HG03354 (cell line): ENCODE results near the gene DCDC2C.
"Not testable (repeated sequence)": the region's sequence is repeated elsewhere in the genome, so short reads cannot be mapped to it uniquely, and the experiment has no call there.

ENCODE experiments used
- ATAC-seq: cut with Tn5 transposase; IDR thresholded peaks from one replicate; pipeline ENCODE4 v1.9.1; 2021; ENCODE audit warnings: mild to moderate bottlenecking; ENCODE audit not compliant: unreplicated experiment, poor library complexity, severe bottlenecking

Gene DCDC2C

DNA sequence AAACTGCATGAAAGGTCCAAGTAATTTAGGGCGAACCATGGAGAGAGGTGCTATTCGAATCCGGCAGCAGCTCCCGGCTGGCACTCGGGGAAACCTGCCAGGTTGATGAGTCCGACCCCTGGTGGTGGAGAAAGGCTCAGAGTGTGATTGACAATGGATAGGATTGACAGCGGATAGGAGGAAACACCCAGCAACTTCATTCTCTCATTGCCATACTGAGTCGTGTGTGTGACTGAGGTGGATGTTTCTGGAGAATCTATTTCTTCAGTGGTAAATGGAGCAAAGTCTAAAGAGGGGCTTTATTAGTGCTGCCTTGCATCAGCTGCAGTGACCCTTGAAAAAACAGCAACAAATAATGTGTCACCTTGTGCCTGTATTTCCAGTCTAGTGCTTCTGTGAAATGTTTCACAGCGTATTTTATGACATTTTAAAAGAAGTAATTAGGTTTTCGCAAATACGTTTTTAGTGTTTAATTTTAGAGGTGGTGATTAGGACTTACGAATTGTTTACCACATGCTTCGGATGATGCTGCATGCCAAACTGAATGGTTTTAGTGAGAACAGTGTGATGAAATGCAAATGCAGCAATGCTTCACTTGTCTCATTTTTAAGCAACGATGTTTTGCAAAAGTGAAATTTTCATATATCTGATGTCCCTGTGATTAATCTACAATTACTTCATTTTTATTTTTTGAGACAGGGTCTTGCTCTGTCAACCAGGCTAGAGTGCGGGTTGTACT, 102.0 kb downstream of the DCDC2C start:
- no peak for ATAC-seq

GRCh38 chr2:3806168-3806567, 102.8 kb downstream of the DCDC2C start:
- no peak for ATAC-seq

DNA sequence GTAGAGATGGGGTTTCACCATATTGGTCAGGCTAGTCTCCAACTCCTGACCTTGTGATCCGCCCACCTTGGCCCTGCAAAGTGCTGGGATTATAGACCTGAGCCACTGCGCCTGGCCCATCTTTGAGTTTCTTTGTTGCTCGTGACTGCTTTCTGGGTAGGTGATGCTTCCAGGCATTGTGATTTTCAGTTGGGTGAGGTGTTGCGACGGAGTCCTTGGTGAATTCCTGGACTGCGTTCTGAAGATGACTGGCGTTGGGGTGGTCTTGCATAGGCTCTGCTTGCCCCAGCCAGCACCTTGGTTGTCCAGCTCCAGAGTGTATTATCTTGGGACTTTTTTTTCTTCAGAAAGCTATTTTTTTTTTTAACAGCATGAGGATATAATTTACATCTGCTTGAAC, 103.4 kb downstream of the DCDC2C start:
- ATAC-seq, result no peak

GRCh38 chr2:3807853-3808252, 104.5 kb downstream of the DCDC2C start:
- ATAC-seq, result no peak

GRCh38 chr2:3814706-3815245, 111.4 kb downstream of the DCDC2C start:
- ATAC-seq, result no peak

GRCh38 chr2:3817144-3817543, 113.8 kb downstream of the DCDC2C start:
- ATAC-seq, result not testable (repeated sequence)

GRCh38 chr2:3823748-3824147, 120.4 kb downstream of the DCDC2C start:
- no peak for ATAC-seq

DNA sequence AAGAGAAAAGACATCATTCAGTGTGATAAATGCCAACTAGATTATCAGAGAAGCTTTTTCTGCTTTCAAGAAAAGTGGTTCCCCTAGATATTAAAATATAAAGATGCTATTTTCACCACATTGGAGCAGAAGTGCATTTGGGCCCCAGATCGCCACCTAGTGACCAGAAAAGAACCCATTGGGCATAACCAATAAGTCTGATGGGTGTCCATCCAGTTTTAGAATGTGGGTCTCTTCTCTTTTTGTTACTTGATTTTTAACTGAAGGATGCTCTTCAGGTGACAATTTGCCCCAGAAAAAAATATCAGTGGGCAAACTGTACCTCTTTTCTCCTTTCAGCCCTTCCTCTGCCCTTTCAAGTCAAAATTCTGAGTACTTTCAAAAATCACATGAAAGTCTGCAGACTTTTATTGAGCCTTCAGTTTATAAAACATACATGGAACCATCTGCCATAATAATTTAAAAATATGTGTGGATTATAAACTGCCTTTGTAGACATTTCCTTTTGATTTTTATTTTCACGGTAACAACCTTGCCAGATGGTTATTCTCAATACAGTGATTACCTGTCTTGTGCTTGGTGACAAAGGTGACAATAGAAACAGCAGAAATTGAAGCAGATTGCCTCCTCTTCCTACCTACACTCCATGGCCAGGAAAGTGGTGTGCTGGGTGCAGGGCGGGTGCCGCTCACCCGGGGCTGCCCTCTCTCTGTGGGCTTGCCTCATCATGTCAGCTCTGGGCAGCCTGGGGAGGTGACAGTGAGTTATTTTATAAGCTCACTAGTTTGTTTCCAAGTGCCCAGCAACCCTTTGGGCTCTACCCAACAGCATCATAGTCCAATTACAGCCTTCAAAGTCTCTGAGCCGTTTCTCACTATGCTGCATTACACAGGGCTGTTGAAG, 124.5 kb downstream of the DCDC2C start:
- peak; percentile 56 for ATAC-seq

DNA sequence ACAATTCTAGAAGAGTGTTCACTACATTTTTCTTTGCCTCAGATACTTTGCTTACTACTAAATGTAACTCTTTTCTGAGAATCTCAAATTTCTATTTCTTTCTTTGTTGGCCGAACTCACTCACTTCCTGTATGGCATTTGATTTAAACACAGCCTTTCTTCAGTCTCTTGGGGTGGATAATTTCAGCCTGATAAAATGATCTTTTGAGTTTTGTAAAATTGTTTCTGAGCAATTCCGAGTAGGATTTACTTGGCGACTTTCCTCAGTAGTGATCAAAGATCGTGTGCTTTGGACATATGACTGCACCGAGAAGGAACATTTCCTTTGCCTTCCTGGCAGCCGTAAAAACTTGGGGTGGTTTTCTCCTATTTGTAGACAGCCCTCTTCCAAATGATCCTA, 127.4 kb downstream of the DCDC2C start:
- no peak for ATAC-seq

DNA sequence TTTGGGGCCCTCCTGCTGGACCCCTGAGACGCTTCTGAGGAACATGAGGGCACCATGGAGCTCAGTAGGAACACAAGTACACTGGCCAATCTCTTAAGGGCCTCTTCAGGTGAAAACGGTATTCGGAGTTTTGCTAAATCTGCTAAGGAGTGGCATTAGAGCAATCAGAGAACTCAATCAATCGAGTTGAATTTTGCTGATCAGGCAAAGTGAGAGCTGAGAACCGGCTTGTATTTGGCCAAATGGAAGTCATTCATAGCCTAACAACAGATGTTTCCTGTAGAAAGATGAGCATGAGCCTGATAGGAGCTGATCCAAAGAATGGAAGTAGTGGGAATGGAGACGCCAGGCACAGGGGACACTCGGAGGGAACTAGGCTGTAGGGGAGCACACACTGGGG, 133.7 kb downstream of the DCDC2C start:
- ATAC-seq, result no peak

DNA sequence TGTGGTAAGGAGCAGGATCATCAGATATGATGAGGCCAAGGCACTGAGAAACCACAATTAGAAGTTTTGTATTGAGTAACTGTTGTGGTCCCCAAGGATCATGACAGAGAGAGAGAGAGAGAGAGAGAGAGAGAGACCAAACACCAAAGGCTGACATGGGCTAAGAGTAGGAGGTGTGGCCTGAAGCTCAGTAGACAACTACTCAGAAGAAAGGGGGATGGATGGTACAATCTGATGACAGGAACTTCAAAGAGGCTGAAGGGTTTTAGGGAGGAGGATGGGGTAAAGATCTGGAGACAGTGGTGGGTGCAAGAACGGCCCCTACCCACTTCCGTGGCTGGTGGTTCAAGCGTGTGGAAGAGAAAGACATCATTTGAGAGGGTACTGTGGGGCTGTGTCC, 135.0 kb downstream of the DCDC2C start:
- no peak for ATAC-seq

DNA sequence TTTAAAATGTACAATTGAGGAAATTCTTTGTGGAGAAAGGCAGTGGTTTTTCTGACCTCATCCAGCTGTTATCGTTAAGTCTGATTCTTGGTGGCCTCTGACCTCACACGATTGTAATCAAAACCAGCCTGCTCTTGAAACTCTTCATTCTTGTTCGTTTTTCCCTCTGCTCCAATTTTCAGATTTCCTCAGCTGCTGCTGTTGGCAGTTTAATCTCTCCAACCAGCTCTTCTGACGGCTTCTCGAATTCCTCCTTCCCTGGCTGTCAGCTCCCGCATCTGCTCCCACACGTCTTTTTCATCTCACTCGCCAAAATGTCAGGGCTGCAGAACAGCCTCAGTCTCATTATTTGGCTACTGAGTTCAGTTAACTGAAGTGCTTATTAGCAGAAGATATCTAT, 136.1 kb downstream of the DCDC2C start:
- ATAC-seq, result no peak

GRCh38 chr2:3840611-3841155, 137.3 kb downstream of the DCDC2C start:
- ATAC-seq, result no peak

DNA sequence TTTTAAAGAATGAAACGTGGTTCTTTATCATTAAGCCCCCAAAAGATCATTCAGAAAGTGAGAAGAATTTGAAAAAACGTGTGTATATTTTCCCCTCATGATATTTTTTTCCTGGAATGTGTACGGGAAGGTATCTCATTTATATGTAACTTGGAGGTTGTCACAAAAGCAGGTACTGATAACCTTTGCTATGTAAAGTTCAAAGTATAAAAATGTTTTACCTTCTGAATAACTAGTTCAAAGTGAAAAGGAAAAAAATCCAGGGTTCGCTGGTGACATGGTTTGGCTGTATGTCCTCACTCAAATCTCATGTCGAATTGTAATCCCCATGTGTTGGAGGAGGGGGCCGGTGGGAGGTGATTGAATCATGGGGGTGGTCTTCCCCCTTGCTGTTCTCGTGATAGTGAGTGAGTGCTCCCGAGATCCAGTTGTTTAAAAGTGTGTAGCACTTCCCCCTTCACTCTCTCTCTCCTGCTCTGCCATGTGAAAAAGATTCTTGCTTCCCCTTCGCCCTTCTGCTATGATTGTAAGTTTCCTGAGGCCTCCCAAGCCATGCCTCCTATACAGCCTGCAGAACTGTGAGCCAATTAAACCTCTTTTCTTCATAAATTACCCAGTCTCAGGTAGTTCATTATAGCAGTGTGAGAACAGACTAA, 144.2 kb downstream of the DCDC2C start:
- no peak for ATAC-seq

- ATAC-seq, result no peak
Measured at GRCh38 chr2:3848776-3849175, 145.4 kb downstream of the DCDC2C start.

GRCh38 chr2:3849213-3849612, 145.8 kb downstream of the DCDC2C start:
- no peak for ATAC-seq

DNA sequence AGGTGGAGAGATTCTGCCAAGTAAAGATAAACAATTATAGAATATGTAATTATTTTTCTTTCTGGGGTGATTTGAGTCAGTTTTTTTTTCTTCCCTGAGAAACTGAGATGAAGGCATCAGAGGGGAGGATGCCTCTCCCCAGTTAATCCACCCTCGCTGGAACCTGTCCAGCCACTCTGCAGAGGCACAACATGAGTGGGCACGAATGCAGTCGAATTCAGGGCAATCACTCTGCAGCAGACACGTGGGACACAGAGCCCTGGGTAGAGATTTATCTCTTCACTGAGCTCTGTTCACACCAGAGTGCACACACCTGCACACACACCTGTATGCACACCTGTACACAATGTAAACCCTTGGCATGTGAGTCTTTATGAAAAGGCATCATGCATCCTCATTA, 154.2 kb downstream of the DCDC2C start:
- ATAC-seq, result no peak

DNA sequence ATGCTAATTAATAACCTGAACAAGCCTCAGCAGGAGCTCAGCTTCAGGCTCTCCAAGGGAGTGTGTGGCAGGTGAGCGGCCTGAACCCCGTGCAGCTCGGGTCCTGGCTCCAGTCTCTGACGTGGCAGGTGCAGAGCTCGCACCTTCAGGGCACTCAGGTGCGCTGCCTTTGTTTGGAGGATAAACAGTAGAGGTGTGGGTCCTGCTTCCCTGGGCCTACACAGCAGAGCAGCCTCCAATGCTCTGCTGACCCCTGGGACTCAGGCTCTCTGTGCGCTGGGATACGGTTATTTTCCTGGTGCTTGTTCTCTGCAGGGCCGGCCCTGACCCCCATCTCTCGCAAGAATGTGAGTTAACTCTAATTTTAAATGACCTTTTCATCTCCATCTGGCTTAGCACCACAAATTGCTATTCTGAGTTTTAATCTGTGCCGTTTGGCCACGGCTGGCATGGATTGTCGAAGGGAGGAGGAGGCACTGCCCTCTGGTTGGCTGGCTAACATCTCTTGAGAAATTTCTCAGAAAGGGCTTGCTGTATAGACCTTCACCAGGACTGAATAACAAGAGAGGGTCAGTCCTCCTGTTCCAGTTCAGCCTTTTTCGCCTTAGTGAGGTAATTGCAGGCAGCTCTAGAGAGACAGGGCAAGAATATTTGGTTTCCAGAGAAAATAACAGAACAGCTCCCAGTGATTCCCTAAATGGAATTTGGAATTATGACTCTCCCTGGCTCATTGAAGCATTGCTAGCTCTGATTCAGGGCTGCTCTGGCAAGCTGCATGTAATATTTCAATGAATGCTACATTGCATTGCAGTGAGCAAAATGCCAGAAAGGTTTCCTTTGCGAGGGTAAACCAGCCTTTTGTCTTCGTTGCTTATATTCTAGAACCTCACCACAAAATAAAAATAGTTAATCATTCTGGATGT, 161.8 kb downstream of the DCDC2C start:
- ATAC-seq, result no peak

DNA sequence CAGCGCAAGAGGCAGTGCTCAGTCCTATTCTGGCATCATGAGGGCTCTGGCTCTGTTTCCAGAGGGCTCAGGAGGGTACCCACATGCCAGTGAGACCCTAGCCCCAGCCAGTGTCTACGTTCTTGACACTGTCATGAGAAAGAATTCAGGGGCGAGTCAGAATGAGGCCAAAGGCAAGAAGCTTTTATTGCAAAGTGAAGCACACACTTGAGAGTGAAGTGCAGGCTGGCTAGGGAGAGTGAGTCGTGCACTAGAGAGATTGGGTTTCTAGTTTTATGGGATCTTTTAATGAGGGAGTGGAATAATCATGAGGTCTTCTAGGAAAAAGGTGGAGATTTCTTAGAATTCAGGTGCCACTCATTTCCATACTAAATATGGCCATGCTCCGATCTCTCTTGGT, 164.1 kb downstream of the DCDC2C start:
- ATAC-seq, result no peak
